HCT116 (cell line): ENCODE data around the gene RNF227. TPM values are rescaled to one million over a fixed set of nuclear protein-coding genes. Genes with fewer than 3 reads are reported as not detected.

ENCODE experiments used
- ATAC-seq: fragments of 200-7000 bp; cut with Tn5 transposase; 2 replicates; pipeline ENCODE4 v1.9.1; 2020; ENCODE audit warnings: mild to moderate bottlenecking, moderate library complexity
- BruUV-seq: library from RNA; stranded (reverse); fragments of 400-500 nt; replicated peaks from 2 replicates; lab custom pipeline; 2021; lab: Mats Ljungman, UMichigan
- CTCF ChIA-PET: fragments of 300-600 bp; sonication (Branson Sonifier 250); formaldehyde crosslinking; loops from one replicate; lab custom pipeline; 2021; ENCODE audit warnings: antibody characterized with exemption; lab: Charles Lee
- POLR2A ChIA-PET: fragments of 300-600, 350-600 bp; sonication (Branson Sonifier 250); formaldehyde crosslinking; loops from one replicate; lab custom pipeline; 2021; ENCODE audit warnings: antibody characterized with exemption; lab: Charles Lee
- RAD21 ChIA-PET, 2 experiments: fragments of 300-600 bp; sonication (Branson Sonifier 250); formaldehyde crosslinking; loops; one replicate each; lab custom pipeline; 2023; ENCODE audit warnings: low total read pairs in 2 of 2; ENCODE audit not compliant: uncharacterized antibody in 2 of 2, unreplicated experiment in 2 of 2, low non-redundant PET in 1 of 2; lab: Charles Lee
- DNase-seq: peaks from one replicate; pipeline ENCODE4 v3.0.0-alpha.2; 2010; ENCODE audit warnings: low read depth, low spot score
- H2AFZ ChIP-seq: fragments of 200-600 bp; shearing (Covaris generic), sonication (generic); 2 replicates; pipeline ENCODE4 v1.6.1; 2017; ENCODE audit warnings: low read depth, mixed run types, mixed read lengths, antibody characterized with exemption, low read length; ENCODE audit not compliant: poor library complexity, severe bottlenecking
- H3K27ac ChIP-seq: 2 replicates; pipeline ENCODE4 v1.5.1; 2012; ENCODE audit warnings: low read depth, low read length
- H3K27me3 ChIP-seq: fragments of 200-600 bp; sonication (generic); 2 replicates; pipeline ENCODE4 v1.6.1; 2016; ENCODE audit warnings: mixed run types, low read length, mixed read lengths; ENCODE audit not compliant: insufficient read depth
- H3K36me3 ChIP-seq, 2 experiments: fragments of 200-500 bp in 1 of 2; fragments of 200-600 bp in 1 of 2; sonication (Bioruptor generic) in 1 of 2; sonication (generic) in 1 of 2; 2 replicates each; pipeline versions ENCODE4 v1.5.1 to v1.6.1; 2014 to 2016; ENCODE audit warnings: low read length in 2 of 2, inconsistent platforms in 1 of 2, mixed read lengths in 1 of 2, mixed run types in 1 of 2; ENCODE audit not compliant: insufficient read depth in 2 of 2, control insufficient read depth in 1 of 2
- H3K4me1 ChIP-seq, 2 experiments: fragments of 200-600 bp in 1 of 2; sonication (generic) in 1 of 2; 2 replicates each; pipeline versions ENCODE4 v1.5.1 to v1.6.1; 2012 to 2017; ENCODE audit warnings: low read length in 2 of 2, inconsistent platforms in 1 of 2, mild to moderate bottlenecking in 1 of 2, mixed read lengths in 1 of 2, mixed run types in 1 of 2, moderate library complexity in 1 of 2; ENCODE audit not compliant: insufficient read depth in 2 of 2, control insufficient read depth in 1 of 2
- H3K4me2 ChIP-seq: fragments of 200-600 bp; sonication (generic); 2 replicates; pipeline ENCODE4 v1.6.1; 2017; ENCODE audit warnings: mixed run types, low read length, mixed read lengths
- H3K4me3 ChIP-seq, 2 experiments: fragments of 200-600 bp in 1 of 2; sonication (generic) in 1 of 2; replicated peaks in 1 of 2; 2 replicates each; pipeline ENCODE4 v1.5.1; 2011 to 2016; ENCODE audit warnings: low read length in 2 of 2, control low read depth in 1 of 2, low read depth in 1 of 2, mild to moderate bottlenecking in 1 of 2, mixed read lengths in 1 of 2, mixed run types in 1 of 2
- H3K79me2 ChIP-seq: fragments of 200-600 bp; sonication (generic); 2 replicates; pipeline ENCODE4 v1.6.1; 2017; ENCODE audit warnings: mild to moderate bottlenecking, mixed run types, low read length, moderate library complexity, mixed read lengths; ENCODE audit not compliant: insufficient read depth
- H3K9ac ChIP-seq: fragments of 200-600 bp; sonication (generic); 2 replicates; pipeline ENCODE4 v1.6.1; 2016; ENCODE audit warnings: low read length, mixed read lengths
- H3K9me2 ChIP-seq: fragments of 200-600 bp; sonication (generic), shearing (Covaris generic); 2 replicates; pipeline ENCODE4 v1.6.1; 2017; ENCODE audit warnings: mixed run types, mild to moderate bottlenecking, moderate library complexity; ENCODE audit not compliant: insufficient read depth
- H3K9me3 ChIP-seq, 2 experiments: fragments of 200-500 bp in 1 of 2; fragments of 200-600 bp in 1 of 2; sonication (Bioruptor generic) in 1 of 2; sonication (generic) in 1 of 2; 2 replicates each; pipeline ENCODE4 v1.6.1; 2014 to 2017; ENCODE audit warnings: low read length in 2 of 2, mixed read lengths in 2 of 2, inconsistent platforms in 1 of 2, low read depth in 1 of 2, mild to moderate bottlenecking in 1 of 2, mixed run types in 1 of 2, moderate library complexity in 1 of 2; ENCODE audit not compliant: control insufficient read depth in 1 of 2, insufficient read depth in 1 of 2
- H4K20me1 ChIP-seq: fragments of 200-600 bp; sonication (generic), shearing (Covaris generic); 2 replicates; pipeline ENCODE4 v1.6.1; 2017; ENCODE audit warnings: mixed run types, mild to moderate bottlenecking, moderate library complexity; ENCODE audit not compliant: insufficient read depth
- ATF3 ChIP-seq: IDR thresholded peaks from 2 replicates; pipeline ENCODE4 v1.6.1; 2012
- CEBPB ChIP-seq: IDR thresholded peaks from 2 replicates; pipeline ENCODE4 v1.6.1; 2012; ENCODE audit warnings: low read depth
- ELF1 ChIP-seq: IDR thresholded peaks from 2 replicates; pipeline ENCODE4 v1.6.1; 2012; ENCODE audit warnings: low read depth, borderline replicate concordance
- EZH2 ChIP-seq: fragments of 200-600 bp; sonication (generic); IDR thresholded peaks from 2 replicates; pipeline ENCODE4 v1.6.1; 2017; ENCODE audit warnings: antibody characterized with exemption, mixed run types
- POLR2A ChIP-seq: IDR thresholded peaks from 2 replicates; pipeline ENCODE4 v1.7.0; 2011; ENCODE audit warnings: borderline replicate concordance; ENCODE audit not compliant: insufficient read depth, insufficient read length; ENCODE audit errors: extremely low read depth
- POLR2AphosphoS5 ChIP-seq: IDR thresholded peaks from 2 replicates; pipeline ENCODE4 v1.6.1; 2011; ENCODE audit warnings: mild to moderate bottlenecking, low read depth, low read length, moderate library complexity
- RAD21 ChIP-seq: IDR thresholded peaks from 2 replicates; pipeline ENCODE4 v1.6.1; 2012; ENCODE audit warnings: low read depth, mild to moderate bottlenecking
- REST ChIP-seq: IDR thresholded peaks from 2 replicates; pipeline ENCODE4 v1.6.1; 2012; ENCODE audit warnings: low read depth
- SRF ChIP-seq: IDR thresholded peaks from 2 replicates; pipeline ENCODE4 v1.6.1; 2012; ENCODE audit warnings: low read depth
- TCF7L2 ChIP-seq: IDR thresholded peaks from 2 replicates; pipeline ENCODE4 v1.7.0; 2011; ENCODE audit warnings: borderline replicate concordance, inconsistent platforms; ENCODE audit not compliant: insufficient read depth, insufficient read length; ENCODE audit errors: extremely low read depth
- YY1 ChIP-seq: IDR thresholded peaks from 2 replicates; pipeline ENCODE4 v1.6.1; 2011; ENCODE audit warnings: low read length, low read depth, moderate library complexity, mild to moderate bottlenecking; ENCODE audit not compliant: insufficient replicate concordance; ENCODE audit errors: extremely low read depth
- ZBTB33 ChIP-seq: IDR thresholded peaks from 2 replicates; pipeline ENCODE4 v1.6.1; 2011; ENCODE audit warnings: mild to moderate bottlenecking, low read length, moderate library complexity; ENCODE audit not compliant: insufficient replicate concordance; ENCODE audit errors: extremely low read depth
- ZFX ChIP-seq: fragments of 450-650 bp; IDR thresholded peaks from 2 replicates; pipeline ENCODE4 v1.6.1; 2017
- intact Hi-C: fragments of 100-400 bp; cut with micrococcal nuclease; formaldehyde crosslinking; loops from 2 replicates; pipeline ENCODE4 v1.10.0; 2022
- total RNA-seq: library from RNA; stranded (reverse); gene quantifications from one replicate; pipeline ENCODE4 v1.2.1, GENCODE V29; 2021; ENCODE audit not compliant: unreplicated experiment

The RNF227 gene
- total RNA-seq, 1 experiment from 2014 or later, result 0.74 TPM

- Histone ChIP-seq H3K79me2 (peaks cover 10% of the 10 kb centered on the region; the same call in 1 of the 2 replicates), H3K9ac (no peak overlapping the region), H3K36me3 (peaks cover 0 to 3% of the 10 kb centered on the region in 2 experiments; a peak in 2 of 4 replicates), H3K9me3 (no peaks in the 10 kb centered on the region), H3K27me3 (no peaks in the 10 kb centered on the region), H3K4me2 (no peak overlapping the region), H3K9me2 (no peaks in the 10 kb centered on the region), H4K20me1 (no peaks in the 10 kb centered on the region), H3K4me3 (no peak overlapping the region), H2AFZ (no peak overlapping the region), H3K27ac (no peak overlapping the region), H3K4me1 (peaks cover 12 to 19% of the 10 kb centered on the region in 2 experiments)
- intact Hi-C loops, result no loop called here
- no peak for DNase-seq
- POLR2A ChIA-PET, result no interaction called here
- BruUV-seq, result no TSS peak
- CTCF ChIA-PET, result no interaction called here
- TF ChIP-seq RAD21 (no peak), TCF7L2 (no peak), EZH2 (no peak), POLR2AphosphoS5 (no peak), CEBPB (no peak), ATF3 (no peak), REST (no peak), SRF (no peak), YY1 (no peak), ZFX (no peak), POLR2A (no peak), ELF1 (no peak), ZBTB33 (no peak)
- RAD21 ChIA-PET, result no interaction called here
- ATAC-seq, result no peak
Observed at GRCh38 chr17:7881276-7882054, 34.6 kb downstream of the RNF227 start.
